ENCODE measurements around the gene SYNGAP1.

GRCh38 chr6:33442283-33442682, 22.4 kb downstream of the SYNGAP1 start:
- TF ChIP-seq CTCF (IDR thresholded peaks at IDR 0.05; ENCODE audit: low read depth, low read length, missing input control) (no peak), MAX (IDR thresholded peaks at IDR 0.05) (no peak), SP1 (IDR thresholded peaks at IDR 0.05) (no peak)

All from liver (tissue), 3 donors.